ENCODE measurements around the gene SZT2.

SZT2 gene

GRCh38 chr1:43415901-43416300, 26.2 kb downstream of the SZT2 start:
- TF ChIP-seq EZH2 (IDR thresholded peaks at IDR 0.05; ENCODE audit: borderline replicate concordance, low read depth, low read length, severe bottlenecking) (no peak), CTCF (IDR thresholded peaks at IDR 0.05; ENCODE audit: borderline replicate concordance, extremely low read depth, low read length, poor library complexity, severe bottlenecking) (no peak)
- Histone ChIP-seq H4K20me1 (ENCODE audit: insufficient read depth, low read length) (no peaks in the 10 kb centered on the region), H3K9ac (ENCODE audit: low read depth, low read length) (no peak overlapping the region), H3K4me3 (ENCODE audit: low read depth in 1 of 2, low read length in 2 of 2) (no peak overlapping the region), H3K27ac (ENCODE audit: low read length) (no peak overlapping the region), H2AFZ (ENCODE audit: low read depth, low read length) (no peak overlapping the region), H3K4me2 (ENCODE audit: insufficient read depth, low read length) (no peak overlapping the region), H3K9me3 (ENCODE audit: insufficient read depth, low read length, severe bottlenecking) (no peaks in the 10 kb centered on the region), H3K4me1 (ENCODE audit: insufficient read depth, low read length) (no peaks in the 10 kb centered on the region), H3K27me3 (ENCODE audit: insufficient read depth, low read length, poor library complexity) (no peaks in the 10 kb centered on the region), H3K36me3 (ENCODE audit: insufficient read depth, low read length) (peaks cover 69% of the 10 kb centered on the region), H3K79me2 (ENCODE audit: insufficient read depth, low read length) (no peaks in the 10 kb centered on the region)
- no peak for ATAC-seq (ENCODE audit: insufficient read depth, low read depth)
- DNase-seq, result no peak

GRCh38 chr1:43418858-43419257, 29.2 kb downstream of the SZT2 start:
- H4K20me1 ChIP-seq (ENCODE audit: insufficient read depth, low read length), result peaks cover 11% of the 10 kb centered on the region; the same call in 1 of the 2 replicates
- H3K4me3 ChIP-seq (ENCODE audit: low read depth in 1 of 2, low read length in 2 of 2), result no peak overlapping the region
- no peaks in the 10 kb centered on the region for H3K9me3 ChIP-seq (ENCODE audit: insufficient read depth, low read length, severe bottlenecking)
- no peaks in the 10 kb centered on the region for H3K27me3 ChIP-seq (ENCODE audit: insufficient read depth, low read length, poor library complexity)
- TF ChIP-seq CTCF (IDR thresholded peaks at IDR 0.05; ENCODE audit: borderline replicate concordance, extremely low read depth, low read length, poor library complexity, severe bottlenecking) (no peak), EZH2 (IDR thresholded peaks at IDR 0.05; ENCODE audit: borderline replicate concordance, low read depth, low read length, severe bottlenecking) (no peak)
- no peak overlapping the region for H2AFZ ChIP-seq (ENCODE audit: low read depth, low read length)
- no peak overlapping the region for H3K27ac ChIP-seq (ENCODE audit: low read length)
- no peak overlapping the region for H3K4me2 ChIP-seq (ENCODE audit: insufficient read depth, low read length)
- H3K9ac ChIP-seq (ENCODE audit: low read depth, low read length), result no peak overlapping the region
- H3K4me1 ChIP-seq (ENCODE audit: insufficient read depth, low read length), result no peaks in the 10 kb centered on the region
- no peaks in the 10 kb centered on the region for H3K79me2 ChIP-seq (ENCODE audit: insufficient read depth, low read length)
- ATAC-seq (ENCODE audit: insufficient read depth, low read depth), result no peak
- H3K36me3 ChIP-seq (ENCODE audit: insufficient read depth, low read length), result peaks cover 91% of the 10 kb centered on the region
- DNase-seq, result no peak

- Histone ChIP-seq H3K27me3 (ENCODE audit: insufficient read depth, low read length, poor library complexity) (no peaks in the 10 kb centered on the region), H3K4me2 (ENCODE audit: insufficient read depth, low read length) (no peak overlapping the region), H3K9me3 (ENCODE audit: insufficient read depth, low read length, severe bottlenecking) (no peaks in the 10 kb centered on the region), H3K27ac (ENCODE audit: low read length) (no peak overlapping the region), H3K36me3 (ENCODE audit: insufficient read depth, low read length) (peaks cover 98% of the 10 kb centered on the region), H3K4me3 (ENCODE audit: low read depth in 1 of 2, low read length in 2 of 2) (no peak overlapping the region), H3K79me2 (ENCODE audit: insufficient read depth, low read length) (no peaks in the 10 kb centered on the region), H2AFZ (ENCODE audit: low read depth, low read length) (no peak overlapping the region), H3K4me1 (ENCODE audit: insufficient read depth, low read length) (no peaks in the 10 kb centered on the region), H3K9ac (ENCODE audit: low read depth, low read length) (no peak overlapping the region), H4K20me1 (ENCODE audit: insufficient read depth, low read length) (peaks cover 11% of the 10 kb centered on the region; the same call in 1 of the 2 replicates)
- ATAC-seq (ENCODE audit: insufficient read depth, low read depth) (no peak), DNase-seq (no peak)
- TF ChIP-seq CTCF (IDR thresholded peaks at IDR 0.05; ENCODE audit: borderline replicate concordance, extremely low read depth, low read length, poor library complexity, severe bottlenecking), result no peak
- no peak for TF ChIP-seq EZH2 (IDR thresholded peaks at IDR 0.05; ENCODE audit: borderline replicate concordance, low read depth, low read length, severe bottlenecking)
These were observed 30.1 kb downstream of the SZT2 start for GRCh38 chr1:43419627-43420425.
